Fibroblast of villous mesenchyme (primary cell): ENCODE data around the gene EXOSC7. TPM values are rescaled to one million over a fixed set of nuclear protein-coding genes. Genes with fewer than 3 reads are reported as not detected.
A peak's percentile ranks its signal among the peaks of the same experiment; 100 is the strongest.

Experiments used
- DNase-seq: peaks from one replicate; pipeline ENCODE4 v3.0.0-alpha.2; 2010; ENCODE audit warnings: low read depth
- H3K4me3 ChIP-seq: 2 replicates; pipeline ENCODE4 v1.5.1; 2011; ENCODE audit warnings: low read depth, mild to moderate bottlenecking, low read length
- total RNA-seq: library from RNA; depleted of rRNA; stranded (reverse); fragments of >200 nt; gene quantifications from 2 replicates; pipeline ENCODE4 v1.2.3, GENCODE V29; 2012
- TF ChIP-seq, protein P1 (sequence below): IDR thresholded peaks from 2 replicates; pipeline ENCODE4 v1.5.1; 2012; ENCODE audit warnings: low read depth, mild to moderate bottlenecking, low read length; ENCODE audit not compliant: insufficient read depth

Gene EXOSC7
- total RNA-seq, 1 donor, result 32.4 TPM

DNA sequence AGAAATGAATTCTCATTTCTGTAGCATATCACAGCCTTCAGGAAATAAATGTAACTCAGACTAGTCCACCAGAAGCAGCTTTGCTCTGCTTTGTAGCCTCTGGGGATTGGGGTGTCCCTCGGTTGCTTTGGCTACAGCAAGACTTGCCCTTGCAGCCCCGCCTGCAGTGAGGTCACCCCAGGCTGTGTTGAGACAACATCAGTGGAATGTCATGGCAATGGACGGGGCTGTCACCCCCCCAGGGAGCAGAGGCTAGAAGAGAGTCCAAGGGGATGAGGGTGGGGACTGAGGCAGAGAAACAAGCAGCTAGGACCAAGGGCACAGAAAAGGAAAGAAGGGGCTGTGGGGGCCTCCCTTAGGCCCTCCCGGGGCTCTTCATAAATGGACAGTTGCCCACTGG lies 50.9 kb downstream of the EXOSC7 start:
- H3K4me3 ChIP-seq, result no peak overlapping the region
- peak; percentile 33 for DNase-seq
- TF ChIP-seq, protein P1, sequence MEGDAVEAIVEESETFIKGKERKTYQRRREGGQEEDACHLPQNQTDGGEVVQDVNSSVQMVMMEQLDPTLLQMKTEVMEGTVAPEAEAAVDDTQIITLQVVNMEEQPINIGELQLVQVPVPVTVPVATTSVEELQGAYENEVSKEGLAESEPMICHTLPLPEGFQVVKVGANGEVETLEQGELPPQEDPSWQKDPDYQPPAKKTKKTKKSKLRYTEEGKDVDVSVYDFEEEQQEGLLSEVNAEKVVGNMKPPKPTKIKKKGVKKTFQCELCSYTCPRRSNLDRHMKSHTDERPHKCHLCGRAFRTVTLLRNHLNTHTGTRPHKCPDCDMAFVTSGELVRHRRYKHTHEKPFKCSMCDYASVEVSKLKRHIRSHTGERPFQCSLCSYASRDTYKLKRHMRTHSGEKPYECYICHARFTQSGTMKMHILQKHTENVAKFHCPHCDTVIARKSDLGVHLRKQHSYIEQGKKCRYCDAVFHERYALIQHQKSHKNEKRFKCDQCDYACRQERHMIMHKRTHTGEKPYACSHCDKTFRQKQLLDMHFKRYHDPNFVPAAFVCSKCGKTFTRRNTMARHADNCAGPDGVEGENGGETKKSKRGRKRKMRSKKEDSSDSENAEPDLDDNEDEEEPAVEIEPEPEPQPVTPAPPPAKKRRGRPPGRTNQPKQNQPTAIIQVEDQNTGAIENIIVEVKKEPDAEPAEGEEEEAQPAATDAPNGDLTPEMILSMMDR, result no peak

DNA sequence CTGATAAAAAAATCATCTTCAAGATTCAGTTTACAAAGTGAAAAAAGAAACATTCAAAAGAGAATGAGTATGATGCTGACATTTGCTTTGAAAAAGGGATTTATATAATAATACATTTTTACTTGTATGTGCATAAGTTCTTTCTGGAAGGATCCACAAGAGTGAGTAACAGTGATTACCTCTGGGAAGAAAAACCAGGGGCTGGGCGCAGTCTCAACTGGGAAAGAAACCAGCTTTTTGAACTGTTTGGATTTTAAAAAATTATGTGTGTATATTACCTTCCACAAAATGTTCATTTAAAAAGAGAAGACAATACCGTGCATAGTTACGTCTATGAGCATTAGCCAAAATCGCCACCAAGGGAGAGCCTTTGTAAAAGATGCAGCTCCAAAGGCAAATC lies 51.4 kb downstream of the EXOSC7 start:
- TF ChIP-seq, protein P1, result no peak
- DNase-seq, result no peak
- H3K4me3 ChIP-seq, result no peak overlapping the region

DNA sequence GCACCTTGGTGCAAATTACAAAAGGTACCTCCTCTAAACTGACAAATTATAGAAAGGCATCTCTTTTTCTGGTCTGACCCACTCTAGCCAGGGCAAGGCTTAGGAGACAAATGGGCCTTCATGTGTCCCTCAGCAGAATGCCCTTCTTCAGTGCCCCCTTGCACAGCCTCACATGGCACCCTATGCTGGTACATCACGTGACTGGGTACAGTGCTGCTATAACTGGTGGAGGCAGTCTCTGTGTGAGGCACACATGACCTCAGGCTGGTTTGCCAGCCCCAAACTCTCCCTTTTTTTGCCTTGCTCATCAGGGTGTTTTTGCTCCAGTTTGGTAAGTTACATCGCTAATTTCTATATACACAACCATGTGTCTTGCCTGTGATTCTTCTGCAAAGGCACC lies 53.2 kb downstream of the EXOSC7 start:
- TF ChIP-seq, protein P1, result no peak
- DNase-seq, result no peak
- no peak overlapping the region for H3K4me3 ChIP-seq

DNA sequence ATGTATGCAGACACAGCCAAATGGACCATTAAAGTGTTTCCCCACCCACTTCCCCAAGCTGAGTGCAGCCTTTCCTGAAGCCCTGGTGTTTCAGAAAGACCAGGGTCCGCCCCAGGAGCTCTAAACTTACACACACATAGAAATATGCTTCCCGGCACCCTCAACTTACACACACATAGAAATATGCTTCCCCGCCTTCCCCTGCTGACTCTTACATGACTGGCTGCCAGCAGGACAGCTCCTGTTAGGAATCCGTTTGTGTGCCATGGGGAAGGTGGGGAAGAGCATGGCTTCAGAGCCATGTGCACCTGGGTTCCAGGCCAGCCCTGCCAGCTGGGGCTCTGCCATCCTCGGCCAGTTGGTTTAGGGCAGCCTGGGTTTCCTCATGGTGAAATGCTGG lies 53.6 kb downstream of the EXOSC7 start:
- DNase-seq, result no peak

DNA sequence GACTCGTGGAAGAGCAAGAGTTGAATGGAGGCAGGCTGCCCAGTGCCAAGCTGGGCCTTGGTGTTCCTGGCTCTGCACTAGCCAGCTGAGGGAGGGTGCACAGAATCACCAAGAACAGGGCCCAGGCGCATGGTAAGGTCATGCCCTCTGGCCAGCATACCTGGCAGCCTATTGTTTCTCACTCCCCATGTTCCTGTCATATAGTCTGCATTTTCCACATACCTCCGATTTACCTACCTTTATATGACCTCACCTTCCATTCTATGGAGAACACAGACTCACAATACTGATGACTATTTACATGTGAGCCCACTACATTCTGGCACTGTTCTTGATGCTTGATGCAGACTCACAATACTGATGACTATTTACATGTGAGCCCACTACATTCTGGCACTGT lies 55.5 kb downstream of the EXOSC7 start:
- TF ChIP-seq, protein P1, result no peak
- H3K4me3 ChIP-seq, result no peak overlapping the region
- DNase-seq, result no peak

More for the DNA sequence above, 53.6 kb downstream of the EXOSC7 start:
- TF ChIP-seq, protein P1, result no peak
- H3K4me3 ChIP-seq, result no peak overlapping the region

DNA sequence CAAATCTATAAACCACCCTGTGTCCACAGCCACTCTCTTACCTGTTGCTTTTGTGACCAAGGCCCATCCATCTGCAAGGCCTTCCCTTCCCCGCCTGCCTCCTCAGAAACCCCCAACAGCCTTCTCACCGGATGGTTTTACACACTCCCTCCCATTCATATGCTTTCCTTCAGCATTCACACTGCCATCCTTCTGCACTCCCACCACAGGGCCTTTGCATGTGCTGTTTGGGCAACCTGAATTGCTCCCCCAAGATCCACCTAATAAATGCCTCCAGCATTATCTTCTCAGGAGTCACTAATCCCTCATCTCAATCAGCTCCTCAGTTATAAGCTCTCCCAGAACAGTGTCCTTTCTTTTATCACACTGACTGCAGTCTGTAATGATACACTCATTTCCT lies 56.1 kb downstream of the EXOSC7 start:
- TF ChIP-seq, protein P1, result no peak
- no peak for DNase-seq
- H3K4me3 ChIP-seq, result no peak overlapping the region

DNA sequence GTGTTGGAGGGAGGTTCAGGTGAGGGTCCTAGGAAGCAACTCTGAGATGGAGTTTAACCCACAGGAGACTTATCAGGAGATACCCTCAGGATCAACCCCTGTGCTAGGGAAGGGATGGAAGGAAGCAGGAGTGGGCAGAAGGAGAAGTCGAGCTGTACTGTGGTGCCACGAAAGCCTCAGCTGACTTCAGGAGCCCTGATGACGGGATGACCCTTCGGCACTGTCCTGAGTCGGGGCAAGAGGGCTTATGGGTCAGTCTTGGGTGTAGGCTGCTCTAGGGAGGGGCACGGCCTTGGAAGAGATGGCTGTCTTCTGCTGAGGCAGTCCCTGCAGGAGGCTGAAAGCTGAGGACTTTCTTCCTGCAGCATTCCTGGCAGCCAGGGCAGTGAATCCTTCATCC lies 57.7 kb downstream of the EXOSC7 start:
- no peak overlapping the region for H3K4me3 ChIP-seq
- no peak for DNase-seq
- TF ChIP-seq, protein P1, result no peak
